Peyer's patch (tissue), 4 donors: Measurements from ENCODE around the gene JPH3.

Experiments used
- POLR2A ChIP-seq, 2 donors: fragments of 450-650 bp; IDR thresholded peaks; one replicate each; pipeline ENCODE4 v1.5.1; 2017; ENCODE audit warnings: antibody characterized with exemption in 2 of 2, mild to moderate bottlenecking in 2 of 2, moderate library complexity in 2 of 2
- TF ChIP-seq, protein P1 (sequence below), 6 experiments: fragments of 450-650 bp in 4 of 6; fragments of 200-600 bp in 2 of 6; sonication (generic) in 1 of 6; IDR thresholded peaks; one replicate each; pipeline ENCODE4 v1.5.1; 2017 to 2019; ENCODE audit warnings: antibody characterized with exemption in 6 of 6, mild to moderate bottlenecking in 3 of 6, moderate library complexity in 1 of 6

DNA sequence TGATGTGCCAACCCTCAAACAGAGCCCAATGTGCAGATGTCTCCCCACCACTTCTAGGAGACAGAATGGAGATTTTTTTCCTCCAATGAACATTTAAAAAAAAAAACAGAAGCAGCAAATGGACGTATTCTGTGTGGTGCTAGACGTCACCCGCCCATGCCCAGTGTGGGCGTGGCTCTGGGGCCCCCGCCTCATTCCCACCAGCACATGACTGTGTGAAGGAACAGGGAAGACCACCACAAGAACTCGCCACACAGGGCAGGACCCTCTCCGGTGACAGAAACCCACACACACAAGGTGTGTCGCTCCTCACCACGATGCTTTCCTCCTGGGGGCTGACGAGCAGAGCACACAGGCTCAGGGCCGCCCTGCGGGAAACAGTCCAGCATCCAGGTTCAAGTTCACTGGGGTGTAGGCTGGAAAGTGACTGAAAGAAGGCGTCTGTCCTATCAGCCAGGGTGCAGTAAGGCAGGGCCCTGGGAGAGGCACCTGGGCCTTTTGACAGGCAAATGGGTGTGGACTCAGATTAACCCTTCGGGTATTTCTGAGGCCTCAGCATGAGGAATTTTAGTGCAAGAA, 110.0 kb downstream of the JPH3 start:
- TF ChIP-seq, protein P1, sequence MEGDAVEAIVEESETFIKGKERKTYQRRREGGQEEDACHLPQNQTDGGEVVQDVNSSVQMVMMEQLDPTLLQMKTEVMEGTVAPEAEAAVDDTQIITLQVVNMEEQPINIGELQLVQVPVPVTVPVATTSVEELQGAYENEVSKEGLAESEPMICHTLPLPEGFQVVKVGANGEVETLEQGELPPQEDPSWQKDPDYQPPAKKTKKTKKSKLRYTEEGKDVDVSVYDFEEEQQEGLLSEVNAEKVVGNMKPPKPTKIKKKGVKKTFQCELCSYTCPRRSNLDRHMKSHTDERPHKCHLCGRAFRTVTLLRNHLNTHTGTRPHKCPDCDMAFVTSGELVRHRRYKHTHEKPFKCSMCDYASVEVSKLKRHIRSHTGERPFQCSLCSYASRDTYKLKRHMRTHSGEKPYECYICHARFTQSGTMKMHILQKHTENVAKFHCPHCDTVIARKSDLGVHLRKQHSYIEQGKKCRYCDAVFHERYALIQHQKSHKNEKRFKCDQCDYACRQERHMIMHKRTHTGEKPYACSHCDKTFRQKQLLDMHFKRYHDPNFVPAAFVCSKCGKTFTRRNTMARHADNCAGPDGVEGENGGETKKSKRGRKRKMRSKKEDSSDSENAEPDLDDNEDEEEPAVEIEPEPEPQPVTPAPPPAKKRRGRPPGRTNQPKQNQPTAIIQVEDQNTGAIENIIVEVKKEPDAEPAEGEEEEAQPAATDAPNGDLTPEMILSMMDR (IDR thresholded peaks at IDR 0.05) = no peak
- TF ChIP-seq POLR2A (IDR thresholded peaks at IDR 0.05) = no peak
